GM12878 (cell line): Measurements from ENCODE around the gene CHAT. TPM values are rescaled to one million over a fixed set of nuclear protein-coding genes. Genes with fewer than 3 reads are reported as not detected.

Experiments used
- ATAC-seq: fragments of 200-7000 bp; cut with Tn5 transposase; 3 replicates; pipeline ENCODE4 v1.9.1; 2020; ENCODE audit warnings: mild to moderate bottlenecking, moderate library complexity
- BruUV-seq: library from RNA; stranded (reverse); fragments of 400-500 nt; replicated peaks from 2 replicates; lab custom pipeline; 2021; lab: Mats Ljungman, UMichigan
- CTCF ChIA-PET: fragments of 300-600 bp; sonication (Branson Sonifier 250); formaldehyde crosslinking; extraction: SDS; loops from one replicate; lab custom pipeline; 2021; ENCODE audit warnings: inconsistent platforms; lab: Yijun Ruan, JAX
- POLR2A ChIA-PET: fragments of 350-600 bp; formaldehyde crosslinking; extraction: SDS; loops from one replicate; lab custom pipeline; 2021; ENCODE audit warnings: inconsistent platforms; lab: Charles Lee
- RAD21 ChIA-PET: fragments of 300-600 bp; sonication (Branson Sonifier 250); formaldehyde crosslinking; loops from one replicate; lab custom pipeline; 2023; ENCODE audit warnings: antibody characterized with exemption; ENCODE audit not compliant: unreplicated experiment; lab: Charles Lee
- SMC1A ChIA-PET: fragments of 300-600 bp; sonication (Branson Sonifier 250); formaldehyde crosslinking; loops from one replicate; lab custom pipeline; 2023; ENCODE audit not compliant: unreplicated experiment, uncharacterized antibody; lab: Charles Lee
- DNase-seq: peaks from one replicate; pipeline ENCODE4 v3.0.0-alpha.2; 2011; ENCODE audit warnings: low read depth, low spot score
- FAIRE-seq: peaks from 3 replicates; lab custom pipeline; 2011; peaks lifted over from hg19 to GRCh38; lab: Jason Lieb, UNC
- H2AFZ ChIP-seq: 2 replicates; pipeline ENCODE4 v1.6.0; 2011; ENCODE audit warnings: low read depth, low read length, control low read depth; ENCODE audit not compliant: control insufficient read depth
- H3K27ac ChIP-seq: 2 replicates; pipeline ENCODE4 v1.5.1; 2011; ENCODE audit warnings: control low read depth; ENCODE audit not compliant: control insufficient read depth, insufficient read depth
- H3K27me3 ChIP-seq, 2 experiments: replicated peaks in 1 of 2; 2 replicates each; pipeline versions ENCODE4 v1.6.0 to v1.6.1; 2011; ENCODE audit warnings: low read length in 1 of 2; ENCODE audit not compliant: control insufficient read depth in 2 of 2, insufficient read depth in 2 of 2
- H3K36me3 ChIP-seq, 2 experiments: 2 replicates each; pipeline ENCODE4 v1.5.1; 2011; ENCODE audit warnings: low read length in 1 of 2; ENCODE audit not compliant: control insufficient read depth in 2 of 2, insufficient read depth in 2 of 2
- H3K4me1 ChIP-seq: 2 replicates; pipeline ENCODE4 v1.6.1; 2011; ENCODE audit warnings: mild to moderate bottlenecking, low read length, moderate library complexity, mixed read lengths; ENCODE audit not compliant: control insufficient read depth, insufficient read depth
- H3K4me2 ChIP-seq: 2 replicates; pipeline ENCODE4 v1.6.0; 2011; ENCODE audit warnings: control low read depth; ENCODE audit not compliant: control insufficient read depth, insufficient read depth
- H3K4me3 ChIP-seq: fragments of 200-600 bp; sonication (generic); 2 replicates; pipeline ENCODE4 v1.5.1; 2016
- H3K79me2 ChIP-seq: 2 replicates; pipeline ENCODE4 v1.6.0; 2011; ENCODE audit warnings: low read length; ENCODE audit not compliant: control insufficient read depth, insufficient read depth
- H3K9ac ChIP-seq: 2 replicates; pipeline ENCODE4 v1.8.0; 2011; ENCODE audit warnings: low read length, control low read depth, mixed read lengths; ENCODE audit not compliant: control insufficient read depth, insufficient read depth
- H3K9me3 ChIP-seq: replicated peaks from 3 replicates; pipeline ENCODE4 v1.5.1; 2011; ENCODE audit warnings: mild to moderate bottlenecking, low read length; ENCODE audit not compliant: control insufficient read depth, insufficient read depth
- H4K20me1 ChIP-seq: 2 replicates; pipeline ENCODE4 v1.6.0; 2011; ENCODE audit not compliant: control insufficient read depth, insufficient read depth
- NFYA ChIP-seq: IDR thresholded peaks from 2 replicates; pipeline ENCODE4 v1.6.1; 2011; ENCODE audit warnings: low read depth, mild to moderate bottlenecking, low read length, improper control_type of control experiment, borderline replicate concordance
- POLR2A ChIP-seq: IDR thresholded peaks from 2 replicates; pipeline ENCODE4 v1.6.1; 2011; ENCODE audit warnings: low read depth, mild to moderate bottlenecking, low read length
- RCOR1 ChIP-seq: conservative IDR thresholded peaks from 2 replicates; pipeline ENCODE4 v1.6.1; 2012; ENCODE audit warnings: low read depth, low read length, improper control_type of control experiment
- RFX5 ChIP-seq: IDR thresholded peaks from 2 replicates; pipeline ENCODE4 v1.6.1; 2011; ENCODE audit warnings: low read depth, low read length, improper control_type of control experiment
- SIX5 ChIP-seq: IDR thresholded peaks from 2 replicates; pipeline ENCODE4 v1.6.1; 2011; ENCODE audit warnings: mild to moderate bottlenecking, low read depth, low read length, moderate library complexity; ENCODE audit not compliant: severe bottlenecking
- SREBF1 ChIP-seq: IDR thresholded peaks from 2 replicates; pipeline ENCODE4 v1.6.1; 2012; ENCODE audit warnings: mild to moderate bottlenecking, low read length
- YBX1 ChIP-seq: fragments of 450-650 bp; IDR thresholded peaks from 2 replicates; pipeline ENCODE4 v1.6.1; 2016; ENCODE audit warnings: antibody characterized with exemption
- ZNF274 ChIP-seq: IDR thresholded peaks from one replicate; pipeline ENCODE4 v1.8.0; 2011; ENCODE audit not compliant: insufficient read length, insufficient read depth
- WGBS: methylation state at CpG from one replicate; pipeline ENCODE4 v1.1.6; 2016; ENCODE audit warnings: low lambda C conversion rate; ENCODE audit not compliant: insufficient replicate concordance, insufficient coverage; ENCODE audit errors: missing lambda C conversion rate; 5-methylcytosine and 5-hydroxymethylcytosine counted together
- in situ Hi-C: fragments of 300-500 bp; cut with MboI; formaldehyde crosslinking; loops from 9 replicates; pipeline ENCODE4 v1.14.3; 2018; ENCODE audit warnings: mixed read lengths
- intact Hi-C: fragments of 100-400 bp; cut with micrococcal nuclease; formaldehyde crosslinking; loops from one replicate; pipeline ENCODE4 v1.14.2; 2022; ENCODE audit not compliant: unreplicated experiment
- polyA plus RNA-seq, 11 experiments: library from polyadenylated mRNA; depleted of rRNA in 4 of 11; unstranded in 6 of 11; stranded (reverse) in 5 of 11; fragments of >200 nt; fragmentation: Nextera tagmentation in 4 of 11; fragmentation: Illumina TruSeq in 1 of 11; extraction: Ambion mirVana in 4 of 11; extraction: Trizol in 1 of 11; gene quantifications; 1 replicate in 1 of 11; 2 replicates in 10 of 11; pipeline versions ENCODE4 v1.2.1 to v1.2.3, GENCODE V29; 2011 to 2016; ENCODE audit warnings: inconsistent platforms in 2 of 11, missing spikeins in 2 of 11, low read depth in 1 of 11
- total RNA-seq, 4 experiments: library from RNA; depleted of rRNA in 3 of 4; stranded (reverse); fragments of >200 nt in 3 of 4; fragmentation: Illumina TruSeq in 1 of 4; extraction: Trizol in 1 of 4; gene quantifications; 2 replicates each; pipeline versions ENCODE4 v1.2.1 to v1.2.3, GENCODE V29; 2013 to 2021
- TF ChIP-seq, protein P1 (sequence below): fragments of 150-350 bp; IDR thresholded peaks from 2 replicates; pipeline ENCODE4 v1.6.1; 2014; ENCODE audit warnings: mild to moderate bottlenecking, low read depth, low read length
- TF ChIP-seq, protein P2 (sequence below): fragments of 450-650 bp; IDR thresholded peaks from 2 replicates; pipeline ENCODE4 v1.6.1; 2017; ENCODE audit warnings: mild to moderate bottlenecking, moderate library complexity
- TF ChIP-seq, protein P3 (sequence below): IDR thresholded peaks from 2 replicates; pipeline ENCODE4 v1.6.1; 2011; ENCODE audit warnings: borderline replicate concordance, low read depth, mild to moderate bottlenecking, moderate library complexity, low read length; ENCODE audit not compliant: insufficient read depth, poor library complexity, severe bottlenecking

Gene CHAT
- total and polyA plus RNA-seq, 10 of the 15 experiments (the other 5 are each of a cell fraction or from before 2014, with no cell fraction given), result not detected

DNA sequence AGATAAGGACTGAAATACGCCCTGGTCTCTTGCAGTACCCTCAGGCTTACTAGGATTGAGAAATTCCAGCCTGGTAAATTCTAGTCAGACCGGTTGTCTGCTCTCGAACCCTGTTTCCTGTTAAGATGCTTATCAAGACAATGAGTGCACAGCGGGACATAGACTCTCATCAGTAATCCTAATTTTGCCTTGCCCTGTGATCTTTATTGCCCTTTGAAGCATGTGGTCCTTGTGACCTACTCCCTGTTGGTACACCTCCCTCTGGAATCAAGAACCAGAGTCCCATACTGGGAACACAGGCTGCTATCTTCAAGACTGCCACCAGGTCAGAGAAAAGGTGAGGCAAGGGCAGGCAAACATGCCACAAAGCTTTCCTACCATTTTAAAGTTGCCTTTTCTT, 72.8 kb downstream of the CHAT start:
- H3K9me3 ChIP-seq, result no peaks in the 10 kb centered on the region; the same call in 2 of the 3 replicates
- ChIA-PET POLR2A (no interaction called here), CTCF (no interaction called here), RAD21 (no interaction called here), SMC1A (no interaction called here)
- no peaks in the 10 kb centered on the region for H4K20me1 ChIP-seq
- no peaks in the 10 kb centered on the region for H3K79me2 ChIP-seq
- no peaks in the 10 kb centered on the region for H3K4me1 ChIP-seq
- ATAC-seq (no peak), DNase-seq (no peak), FAIRE-seq (no peak)
- TF ChIP-seq, protein P1, sequence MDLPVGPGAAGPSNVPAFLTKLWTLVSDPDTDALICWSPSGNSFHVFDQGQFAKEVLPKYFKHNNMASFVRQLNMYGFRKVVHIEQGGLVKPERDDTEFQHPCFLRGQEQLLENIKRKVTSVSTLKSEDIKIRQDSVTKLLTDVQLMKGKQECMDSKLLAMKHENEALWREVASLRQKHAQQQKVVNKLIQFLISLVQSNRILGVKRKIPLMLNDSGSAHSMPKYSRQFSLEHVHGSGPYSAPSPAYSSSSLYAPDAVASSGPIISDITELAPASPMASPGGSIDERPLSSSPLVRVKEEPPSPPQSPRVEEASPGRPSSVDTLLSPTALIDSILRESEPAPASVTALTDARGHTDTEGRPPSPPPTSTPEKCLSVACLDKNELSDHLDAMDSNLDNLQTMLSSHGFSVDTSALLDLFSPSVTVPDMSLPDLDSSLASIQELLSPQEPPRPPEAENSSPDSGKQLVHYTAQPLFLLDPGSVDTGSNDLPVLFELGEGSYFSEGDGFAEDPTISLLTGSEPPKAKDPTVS, result no peak
- no peak for TF ChIP-seq ZNF274
- no peak for TF ChIP-seq POLR2A
- 30% methylated on average over 4 of the region's 4 CpGs for WGBS
- BruUV-seq, result no TSS peak
- no peak overlapping the region for H3K4me2 ChIP-seq
- H2AFZ ChIP-seq, result no peak overlapping the region
- in situ Hi-C loops, result no loop called here
- H3K36me3 ChIP-seq, result no peaks in the 10 kb centered on the region
- no peak overlapping the region for H3K27ac ChIP-seq
- no peak overlapping the region for H3K9ac ChIP-seq
- H3K27me3 ChIP-seq, result peaks cover 9 to 13% of the 10 kb centered on the region in 2 experiments; a peak in 3 of 4 replicates
- intact Hi-C loops, result no loop called here
- no peak overlapping the region for H3K4me3 ChIP-seq

DNA sequence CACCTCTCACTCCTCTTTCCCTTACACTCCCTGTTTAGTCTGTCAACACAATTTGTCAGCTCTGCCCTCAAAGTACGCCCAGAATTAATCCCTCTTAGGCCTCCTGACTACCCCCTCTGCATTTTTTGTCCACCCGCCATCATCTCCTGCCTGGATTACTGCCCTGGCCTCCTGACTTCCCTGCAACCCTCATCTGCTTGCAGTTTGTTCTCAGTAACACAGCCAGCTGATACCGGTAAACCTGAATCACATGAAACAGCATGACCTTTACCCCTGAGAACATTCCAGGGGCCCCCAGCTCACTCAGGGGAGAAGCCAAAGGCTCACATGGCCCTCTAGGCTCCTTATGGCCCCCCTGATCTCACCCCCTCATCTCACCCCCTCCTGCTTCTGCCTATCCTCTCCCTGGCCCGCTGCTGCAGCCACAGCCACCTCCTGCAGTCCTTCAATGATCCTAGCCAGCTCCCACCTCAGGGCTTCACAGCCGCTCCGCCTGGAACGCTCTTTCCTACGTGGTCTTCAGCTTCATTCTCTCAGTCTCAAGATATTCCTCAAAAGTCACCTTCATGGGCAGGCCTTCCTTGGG, 74.5 kb downstream of the CHAT start:
- H3K4me3 ChIP-seq, result no peak overlapping the region
- no peak overlapping the region for H3K9ac ChIP-seq
- ChIA-PET SMC1A (no interaction called here), RAD21 (interaction anchor here (0.6 kb wide), 1 partner anchor 120 kb away, joined by 3 read pairs; no protein-coding TSS in a partner anchor), CTCF (no interaction called here), POLR2A (no interaction called here)
- H3K9me3 ChIP-seq, result no peaks in the 10 kb centered on the region; the same call in 2 of the 3 replicates
- 38% methylated on average over 8 of the region's 8 CpGs for WGBS
- BruUV-seq, result no TSS peak
- intact Hi-C loops, result no loop called here
- no peak for DNase-seq
- no peak overlapping the region for H3K27ac ChIP-seq
- no peak overlapping the region for H3K4me2 ChIP-seq
- no peaks in the 10 kb centered on the region for H3K79me2 ChIP-seq
- H3K36me3 ChIP-seq, result no peaks in the 10 kb centered on the region
- H3K27me3 ChIP-seq, result peaks cover 10 to 13% of the 10 kb centered on the region in 2 experiments; a peak in 3 of 4 replicates
- FAIRE-seq, result no peak
- H3K4me1 ChIP-seq, result no peaks in the 10 kb centered on the region
- H4K20me1 ChIP-seq, result no peaks in the 10 kb centered on the region
- H2AFZ ChIP-seq, result no peak overlapping the region
- in situ Hi-C loops, result no loop called here
- no peak for ATAC-seq
- TF ChIP-seq NFYA, result no peak
- TF ChIP-seq SREBF1, result no peak
- TF ChIP-seq, protein P2, sequence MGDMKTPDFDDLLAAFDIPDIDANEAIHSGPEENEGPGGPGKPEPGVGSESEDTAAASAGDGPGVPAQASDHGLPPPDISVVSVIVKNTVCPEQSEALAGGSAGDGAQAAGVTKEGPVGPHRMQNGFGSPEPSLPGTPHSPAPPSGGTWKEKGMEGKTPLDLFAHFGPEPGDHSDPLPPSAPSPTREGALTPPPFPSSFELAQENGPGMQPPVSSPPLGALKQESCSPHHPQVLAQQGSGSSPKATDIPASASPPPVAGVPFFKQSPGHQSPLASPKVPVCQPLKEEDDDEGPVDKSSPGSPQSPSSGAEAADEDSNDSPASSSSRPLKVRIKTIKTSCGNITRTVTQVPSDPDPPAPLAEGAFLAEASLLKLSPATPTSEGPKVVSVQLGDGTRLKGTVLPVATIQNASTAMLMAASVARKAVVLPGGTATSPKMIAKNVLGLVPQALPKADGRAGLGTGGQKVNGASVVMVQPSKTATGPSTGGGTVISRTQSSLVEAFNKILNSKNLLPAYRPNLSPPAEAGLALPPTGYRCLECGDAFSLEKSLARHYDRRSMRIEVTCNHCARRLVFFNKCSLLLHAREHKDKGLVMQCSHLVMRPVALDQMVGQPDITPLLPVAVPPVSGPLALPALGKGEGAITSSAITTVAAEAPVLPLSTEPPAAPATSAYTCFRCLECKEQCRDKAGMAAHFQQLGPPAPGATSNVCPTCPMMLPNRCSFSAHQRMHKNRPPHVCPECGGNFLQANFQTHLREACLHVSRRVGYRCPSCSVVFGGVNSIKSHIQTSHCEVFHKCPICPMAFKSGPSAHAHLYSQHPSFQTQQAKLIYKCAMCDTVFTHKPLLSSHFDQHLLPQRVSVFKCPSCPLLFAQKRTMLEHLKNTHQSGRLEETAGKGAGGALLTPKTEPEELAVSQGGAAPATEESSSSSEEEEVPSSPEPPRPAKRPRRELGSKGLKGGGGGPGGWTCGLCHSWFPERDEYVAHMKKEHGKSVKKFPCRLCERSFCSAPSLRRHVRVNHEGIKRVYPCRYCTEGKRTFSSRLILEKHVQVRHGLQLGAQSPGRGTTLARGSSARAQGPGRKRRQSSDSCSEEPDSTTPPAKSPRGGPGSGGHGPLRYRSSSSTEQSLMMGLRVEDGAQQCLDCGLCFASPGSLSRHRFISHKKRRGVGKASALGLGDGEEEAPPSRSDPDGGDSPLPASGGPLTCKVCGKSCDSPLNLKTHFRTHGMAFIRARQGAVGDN, result no peak
- TF ChIP-seq, protein P3, sequence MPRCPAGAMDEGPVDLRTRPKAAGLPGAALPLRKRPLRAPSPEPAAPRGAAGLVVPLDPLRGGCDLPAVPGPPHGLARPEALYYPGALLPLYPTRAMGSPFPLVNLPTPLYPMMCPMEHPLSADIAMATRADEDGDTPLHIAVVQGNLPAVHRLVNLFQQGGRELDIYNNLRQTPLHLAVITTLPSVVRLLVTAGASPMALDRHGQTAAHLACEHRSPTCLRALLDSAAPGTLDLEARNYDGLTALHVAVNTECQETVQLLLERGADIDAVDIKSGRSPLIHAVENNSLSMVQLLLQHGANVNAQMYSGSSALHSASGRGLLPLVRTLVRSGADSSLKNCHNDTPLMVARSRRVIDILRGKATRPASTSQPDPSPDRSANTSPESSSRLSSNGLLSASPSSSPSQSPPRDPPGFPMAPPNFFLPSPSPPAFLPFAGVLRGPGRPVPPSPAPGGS, result no peak
- no peak for TF ChIP-seq YBX1
- no peak for TF ChIP-seq RCOR1
- no peak for TF ChIP-seq SIX5
- no peak for TF ChIP-seq RFX5
